Measurements from ENCODE around the gene ATP11B.

GRCh38 chr3:182896553-182896952 lies 103.2 kb downstream of the ATP11B start:
- TF ChIP-seq, protein P1, sequence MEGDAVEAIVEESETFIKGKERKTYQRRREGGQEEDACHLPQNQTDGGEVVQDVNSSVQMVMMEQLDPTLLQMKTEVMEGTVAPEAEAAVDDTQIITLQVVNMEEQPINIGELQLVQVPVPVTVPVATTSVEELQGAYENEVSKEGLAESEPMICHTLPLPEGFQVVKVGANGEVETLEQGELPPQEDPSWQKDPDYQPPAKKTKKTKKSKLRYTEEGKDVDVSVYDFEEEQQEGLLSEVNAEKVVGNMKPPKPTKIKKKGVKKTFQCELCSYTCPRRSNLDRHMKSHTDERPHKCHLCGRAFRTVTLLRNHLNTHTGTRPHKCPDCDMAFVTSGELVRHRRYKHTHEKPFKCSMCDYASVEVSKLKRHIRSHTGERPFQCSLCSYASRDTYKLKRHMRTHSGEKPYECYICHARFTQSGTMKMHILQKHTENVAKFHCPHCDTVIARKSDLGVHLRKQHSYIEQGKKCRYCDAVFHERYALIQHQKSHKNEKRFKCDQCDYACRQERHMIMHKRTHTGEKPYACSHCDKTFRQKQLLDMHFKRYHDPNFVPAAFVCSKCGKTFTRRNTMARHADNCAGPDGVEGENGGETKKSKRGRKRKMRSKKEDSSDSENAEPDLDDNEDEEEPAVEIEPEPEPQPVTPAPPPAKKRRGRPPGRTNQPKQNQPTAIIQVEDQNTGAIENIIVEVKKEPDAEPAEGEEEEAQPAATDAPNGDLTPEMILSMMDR (IDR thresholded peaks at IDR 0.05; ENCODE audit: control extremely low read depth in 1 of 3, insufficient read depth in 1 of 3, low read depth in 1 of 3, low read length in 3 of 3): no peak
- no peak for TF ChIP-seq HDAC6 (IDR thresholded peaks at IDR 0.05; ENCODE audit: low read depth, low read length)
- no peak for TF ChIP-seq EZH2 (IDR thresholded peaks at IDR 0.05; ENCODE audit: low read depth, low read length, severe bottlenecking)
- TF ChIP-seq MAFK (IDR thresholded peaks at IDR 0.05; ENCODE audit: low read depth, low read length): no peak
- TF ChIP-seq TEAD4 (IDR thresholded peaks at IDR 0.05; ENCODE audit: low read depth, low read length): no peak
- no peak for TF ChIP-seq POLR2A (IDR thresholded peaks at IDR 0.05; ENCODE audit: control extremely low read depth in 1 of 2, low read depth in 2 of 2, low read length in 2 of 2)
- no peak for TF ChIP-seq CEBPB (IDR thresholded peaks at IDR 0.05; ENCODE audit: low read depth, low read length)
- TF ChIP-seq USF2 (IDR thresholded peaks at IDR 0.05; ENCODE audit: low read length): no peak
- no peak for TF ChIP-seq ZNF274 (IDR thresholded peaks at IDR 0.05; ENCODE audit: borderline replicate concordance, extremely low read depth, low read length)

All from H1 (cell line).